Adrenal gland (tissue), 12 donors: ENCODE data around the gene LPXN. TPM values are rescaled to one million over a fixed set of nuclear protein-coding genes. Genes with fewer than 3 reads are reported as not detected.

Source experiments
- DNase-seq, 7 donors: peaks; one replicate each; pipeline ENCODE4 v3.0.0-alpha.2; 2019 to 2020
- H3K27ac ChIP-seq, 5 donors: fragments of 200-600 bp; sonication (generic) in 4 of 5; 1 replicate in 3 of 5; 2 replicates in 2 of 5; pipeline versions ENCODE4 v1.5.1 to v1.8.0; 2016 to 2020; ENCODE audit warnings: mild to moderate bottlenecking in 1 of 5
- H3K27me3 ChIP-seq: fragments of 200-600 bp; 2 replicates; pipeline ENCODE4 v1.8.0; 2021
- H3K36me3 ChIP-seq, 2 donors: fragments of 200-600 bp; replicated peaks in 1 of 2; 1 replicate in 1 of 2; 2 replicates in 1 of 2; pipeline versions ENCODE4 v1.5.1 to v1.8.0; 2018 to 2022
- H3K4me1 ChIP-seq, 2 donors: fragments of 200-600 bp; replicated peaks in 1 of 2; 1 replicate in 1 of 2; 2 replicates in 1 of 2; pipeline versions ENCODE4 v1.5.1 to v1.8.0; 2018 to 2021
- H3K4me3 ChIP-seq, 4 donors: fragments of 200-600 bp; sonication (generic) in 3 of 4; one replicate each; pipeline ENCODE4 v1.5.1; 2016 to 2018
- H3K9me3 ChIP-seq, 3 donors: fragments of 200-600 bp; sonication (generic) in 1 of 3; replicated peaks in 1 of 3; 1 replicate in 2 of 3; 2 replicates in 1 of 3; pipeline versions ENCODE4 v1.5.1 to v1.8.0; 2016 to 2021
- CTCF ChIP-seq, 6 experiments: fragments of 450-650 bp in 4 of 6; fragments of 200-600 bp in 2 of 6; sonication (generic) in 1 of 6; IDR thresholded peaks; 1 replicate in 5 of 6; 2 replicates in 1 of 6; pipeline versions ENCODE4 v1.5.1 to v1.8.0; 2016 to 2021; ENCODE audit warnings: antibody characterized with exemption in 6 of 6, mild to moderate bottlenecking in 2 of 6, moderate library complexity in 1 of 6
- POLR2A ChIP-seq, 2 donors: fragments of 450-650 bp; IDR thresholded peaks; one replicate each; pipeline ENCODE4 v1.6.1; 2017; ENCODE audit warnings: antibody characterized with exemption in 2 of 2, mild to moderate bottlenecking in 2 of 2, moderate library complexity in 1 of 2
- WGBS, 4 donors: extraction: QIAGEN DNeasy Blood & Tissue Kit in 2 of 4; methylation state at CpG; one replicate each; pipeline versions ENCODE4 v1.1.5 to v1.1.7; 2013 to 2017; 5-methylcytosine and 5-hydroxymethylcytosine counted together
- intact Hi-C, 2 donors: fragments of 100-400 bp; cut with DNase I; formaldehyde crosslinking; loops; one replicate each; pipeline versions ENCODE4 v1.14.1 to v1.15.0; 2022 to 2023
- polyA plus RNA-seq, 3 donors: library from polyadenylated mRNA; stranded (reverse); fragments of 200-250 nt in 2 of 3; fragments of 350-450 nt in 1 of 3; fragmentation: Illumina TruSeq in 1 of 3; extraction: RNeasy Lipid Tissue Mini Kit (QIAGEN cat#74804) in 1 of 3; gene quantifications; one replicate each; pipeline ENCODE4 v1.2.3, GENCODE V29; 2013 to 2014
- total RNA-seq, 9 donors: library from RNA; depleted of rRNA in 4 of 9; stranded (reverse); fragments of >200 nt in 4 of 9; fragments of 120-200 nt in 1 of 9; fragmentation: NEBNext Ultra II Directional in 1 of 9; extraction: Animal tissue kit (Norgen Biotek cat#: 25700) in 1 of 9; gene quantifications; one replicate each; pipeline versions ENCODE4 v1.1.0 to v1.2.4, GENCODE V29; 2013 to 2023
- donor health status: healthy with polysubstance abuse.
- donor health status: Bipolar disorder and iron deficiency.
- donor health status: DM: yes; HTN: yes; CAD: no.
- donor health status: DM: no; HTN: no; CAD: no.
- donor health status: DM: no; HTN: no; CAD: no.
- donor health status: DM: yes; HTN: yes; CAD: no.

The LPXN gene
- total and polyA plus RNA-seq, 12 donors = 3.1 to 24.5 (median 10.2) TPM

- Histone ChIP-seq H3K9me3 (no peaks in the 10 kb centered on the region), H3K36me3 (peaks cover 0 to 78% of the 10 kb centered on the region in 2 donors), H3K27me3 (no peaks in the 10 kb centered on the region), H3K4me3 (no peak overlapping the region), H3K27ac (no peak overlapping the region), H3K4me1 (peaks cover 0 to 12% of the 10 kb centered on the region in 2 donors)
- intact Hi-C loops = no loop called here
- 96 to 97% (median 96%) methylated on average over 2 of the region's 2 CpGs for WGBS, 4 donors
- no peak for DNase-seq
- TF ChIP-seq CTCF (IDR thresholded peaks at IDR 0.05) = no peak
- no peak for TF ChIP-seq POLR2A (IDR thresholded peaks at IDR 0.05)
Observed at GRCh38 chr11:58613228-58613627, 37.6 kb upstream of the LPXN start.

GRCh38 chr11:58609723-58610122 is 34.1 kb upstream of the LPXN start:
- peaks cover 0 to 49% of the 10 kb centered on the region in 2 donors for H3K36me3 ChIP-seq
- WGBS, 4 donors = 78 to 95% (median 86%) methylated on average over 8 of the region's 8 CpGs
- no peak for TF ChIP-seq CTCF (IDR thresholded peaks at IDR 0.05)
- TF ChIP-seq POLR2A (IDR thresholded peaks at IDR 0.05) = no peak

GRCh38 chr11:58608331-58608730 is 32.7 kb upstream of the LPXN start:
- no peak overlapping the region for H3K27ac ChIP-seq
- intact Hi-C loops = no loop called here
- WGBS, 4 donors = 88 to 98% (median 91%) methylated on average over 5 of the region's 5 CpGs
- H3K36me3 ChIP-seq = peaks cover 0 to 35% of the 10 kb centered on the region in 2 donors
- no peak overlapping the region for H3K4me3 ChIP-seq
- peaks cover 4 to 26% of the 10 kb centered on the region in 2 donors for H3K4me1 ChIP-seq
- TF ChIP-seq CTCF (IDR thresholded peaks at IDR 0.05) (no peak), POLR2A (IDR thresholded peaks at IDR 0.05) (no peak)
- H3K27me3 ChIP-seq = no peaks in the 10 kb centered on the region
- no peak for DNase-seq
- H3K9me3 ChIP-seq = no peaks in the 10 kb centered on the region

More at GRCh38 chr11:58609723-58610122, 34.1 kb upstream of the LPXN start:
- intact Hi-C loops = no loop called here
- Histone ChIP-seq H3K9me3 (no peaks in the 10 kb centered on the region), H3K27me3 (no peaks in the 10 kb centered on the region), H3K4me1 (peaks cover 4 to 26% of the 10 kb centered on the region in 2 donors), H3K4me3 (no peak overlapping the region), H3K27ac (no peak overlapping the region)
- DNase-seq = no peak

GRCh38 chr11:58606930-58607714 is 31.5 kb upstream of the LPXN start:
- peaks cover 0 to 23% of the 10 kb centered on the region in 2 donors for H3K36me3 ChIP-seq
- DNase-seq = no peak
- no peaks in the 10 kb centered on the region for H3K9me3 ChIP-seq
- H3K27me3 ChIP-seq = no peaks in the 10 kb centered on the region
- intact Hi-C loops = no loop called here
- H3K27ac ChIP-seq = no peak overlapping the region
- no peak for TF ChIP-seq CTCF (IDR thresholded peaks at IDR 0.05)
- H3K4me1 ChIP-seq = peaks cover 4 to 26% of the 10 kb centered on the region in 2 donors
- WGBS, 4 donors = 76 to 78% (median 77%) methylated on average over 4 of the region's 4 CpGs
- H3K4me3 ChIP-seq = no peak overlapping the region
